Transverse colon (tissue), 4 donors: Measurements from ENCODE around the gene FAM171A2. TPM values are rescaled to one million over a fixed set of nuclear protein-coding genes. Genes with fewer than 3 reads are reported as not detected.

Experiments used
- DNase-seq: peaks from one replicate; pipeline ENCODE4 v3.0.0-alpha.2; 2019
- H3K27ac ChIP-seq, 4 donors: fragments of 200-600 bp; sonication (generic); 2 replicates each; pipeline ENCODE4 v1.5.1; 2016 to 2018; ENCODE audit warnings: inconsistent platforms in 4 of 4
- H3K27me3 ChIP-seq: fragments of 200-600 bp; sonication (generic); 2 replicates; pipeline ENCODE4 v1.5.1; 2017; ENCODE audit warnings: inconsistent platforms
- H3K36me3 ChIP-seq, 4 donors: fragments of 200-600 bp; sonication (generic); 2 replicates each; pipeline ENCODE4 v1.5.1; 2017 to 2019; ENCODE audit warnings: inconsistent platforms in 4 of 4
- H3K4me1 ChIP-seq, 4 donors: fragments of 200-600 bp; sonication (generic); 2 replicates each; pipeline ENCODE4 v1.5.1; 2017 to 2020; ENCODE audit warnings: inconsistent platforms in 4 of 4
- H3K4me3 ChIP-seq, 4 donors: fragments of 200-600 bp; sonication (generic); 1 replicate in 1 of 4; 2 replicates in 3 of 4; pipeline versions ENCODE4 v1.5.1 to v1.6.1; 2017 to 2019; ENCODE audit warnings: inconsistent platforms in 4 of 4
- H3K9me3 ChIP-seq, 2 donors: fragments of 200-600 bp; sonication (generic); 2 replicates each; pipeline ENCODE4 v1.5.1; 2017 to 2019; ENCODE audit warnings: inconsistent platforms in 2 of 2
- EP300 ChIP-seq: sonication (generic); formaldehyde crosslinking; IDR thresholded peaks from one replicate; pipeline ENCODE4 v1.6.1; 2017; ENCODE audit warnings: antibody characterized with exemption, low read depth
- POLR2A ChIP-seq: fragments of 450-650 bp; IDR thresholded peaks from one replicate; pipeline ENCODE4 v1.6.1; 2016; ENCODE audit warnings: antibody characterized with exemption, mild to moderate bottlenecking, moderate library complexity
- POLR2AphosphoS5 ChIP-seq, 3 donors: sonication (generic); formaldehyde crosslinking; IDR thresholded peaks; one replicate each; pipeline ENCODE4 v1.6.1; 2016; ENCODE audit warnings: antibody characterized with exemption in 3 of 3
- WGBS, 2 donors: methylation state at CpG; one replicate each; pipeline ENCODE4 v1.1.5; 2018; ENCODE audit warnings: low coverage in 1 of 2; 5-methylcytosine and 5-hydroxymethylcytosine counted together
- in situ Hi-C, 4 donors: fragments of 200-750 bp; cut with MboI; loops; one replicate each; pipeline versions ENCODE4 v1.15.0 to v1.15.1; 2017; ENCODE audit warnings: low sequenced_read_pairs in 3 of 4, low pct_ligation_motif_present in 1 of 4, low pct_unique_long_range_greater_than_20kb in 1 of 4
- intact Hi-C: fragments of 100-400 bp; cut with DNase I; formaldehyde crosslinking; loops from one replicate; pipeline ENCODE4 v1.15.1; 2023; ENCODE audit warnings: low total_unique reads
- total RNA-seq, 4 donors: library from RNA; depleted of rRNA; stranded (reverse); fragments of >200 nt; gene quantifications; one replicate each; pipeline ENCODE4 v1.1.0, GENCODE V29; 2016
- TF ChIP-seq, protein P1 (sequence below), 5 experiments: fragments of 200-600 bp in 3 of 5; fragments of 450-650 bp in 2 of 5; sonication (generic) in 3 of 5; IDR thresholded peaks; 1 replicate in 2 of 5; 2 replicates in 3 of 5; pipeline ENCODE4 v1.5.1; 2016 to 2017; ENCODE audit warnings: antibody characterized with exemption in 5 of 5, inconsistent platforms in 3 of 5, mild to moderate bottlenecking in 2 of 5, moderate library complexity in 1 of 5

Gene FAM171A2
- total RNA-seq, 4 donors from 2014 or later: 0.14 to 7.9 (median 0.95) TPM; not detected in 1

DNA sequence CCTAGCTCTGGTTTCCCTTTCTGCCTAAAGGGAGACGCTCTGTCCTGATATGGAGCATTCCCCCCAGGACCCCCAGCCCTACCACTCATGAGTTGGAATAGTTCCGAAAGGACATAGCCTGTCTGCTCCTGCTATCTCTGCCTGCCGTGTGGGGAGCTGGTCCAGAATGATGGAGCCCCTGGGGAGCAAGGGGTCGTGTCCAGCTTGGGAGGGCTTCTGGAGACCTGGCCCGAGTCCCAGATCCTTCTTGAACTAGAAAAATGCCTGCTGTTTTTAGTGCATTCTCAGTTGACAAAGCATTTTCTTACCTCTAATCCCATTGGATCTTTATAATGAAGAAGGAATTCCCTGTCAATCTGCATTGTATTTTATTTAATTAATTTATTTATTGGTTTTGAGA lies 27.7 kb downstream of the FAM171A2 start:
- H3K27me3 ChIP-seq: peaks cover 9% of the 10 kb centered on the region
- WGBS, 2 donors: 56 to 60% methylated on average over 1 to 5 of the region's 5 CpGs
- DNase-seq: no peak
- no peak overlapping the region for H3K27ac ChIP-seq
- H3K36me3 ChIP-seq: no peaks in the 10 kb centered on the region
- in situ Hi-C loops (no loop called here), intact Hi-C loops (no loop called here)
- H3K4me3 ChIP-seq: no peak overlapping the region
- no peaks in the 10 kb centered on the region for H3K9me3 ChIP-seq
- TF ChIP-seq POLR2A (no peak), EP300 (no peak), POLR2AphosphoS5 (IDR thresholded peaks at IDR 0.05) (no peak)
- TF ChIP-seq, protein P1, sequence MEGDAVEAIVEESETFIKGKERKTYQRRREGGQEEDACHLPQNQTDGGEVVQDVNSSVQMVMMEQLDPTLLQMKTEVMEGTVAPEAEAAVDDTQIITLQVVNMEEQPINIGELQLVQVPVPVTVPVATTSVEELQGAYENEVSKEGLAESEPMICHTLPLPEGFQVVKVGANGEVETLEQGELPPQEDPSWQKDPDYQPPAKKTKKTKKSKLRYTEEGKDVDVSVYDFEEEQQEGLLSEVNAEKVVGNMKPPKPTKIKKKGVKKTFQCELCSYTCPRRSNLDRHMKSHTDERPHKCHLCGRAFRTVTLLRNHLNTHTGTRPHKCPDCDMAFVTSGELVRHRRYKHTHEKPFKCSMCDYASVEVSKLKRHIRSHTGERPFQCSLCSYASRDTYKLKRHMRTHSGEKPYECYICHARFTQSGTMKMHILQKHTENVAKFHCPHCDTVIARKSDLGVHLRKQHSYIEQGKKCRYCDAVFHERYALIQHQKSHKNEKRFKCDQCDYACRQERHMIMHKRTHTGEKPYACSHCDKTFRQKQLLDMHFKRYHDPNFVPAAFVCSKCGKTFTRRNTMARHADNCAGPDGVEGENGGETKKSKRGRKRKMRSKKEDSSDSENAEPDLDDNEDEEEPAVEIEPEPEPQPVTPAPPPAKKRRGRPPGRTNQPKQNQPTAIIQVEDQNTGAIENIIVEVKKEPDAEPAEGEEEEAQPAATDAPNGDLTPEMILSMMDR (IDR thresholded peaks at IDR 0.05): no peak
- peaks cover 0 to 13% (median 0%) of the 10 kb centered on the region in 4 donors for H3K4me1 ChIP-seq

DNA sequence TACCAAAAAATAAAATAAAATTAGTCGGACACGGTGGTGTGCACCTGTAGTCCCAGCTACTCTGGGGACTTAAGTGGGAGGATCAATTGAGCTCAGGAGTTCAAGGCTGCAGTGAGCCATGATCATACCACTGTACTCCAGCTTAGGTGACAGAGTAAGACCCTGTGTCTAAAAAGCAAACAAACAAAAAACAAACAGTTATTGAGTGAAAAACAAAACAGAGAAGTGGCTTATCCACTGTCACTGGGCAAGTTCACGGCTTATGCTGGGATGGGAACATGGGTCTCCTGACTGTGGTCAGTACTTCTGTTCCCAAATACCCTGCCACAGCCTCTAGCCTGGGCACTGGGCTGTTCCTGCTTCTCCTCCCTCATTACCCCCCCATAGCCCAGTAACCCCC lies 28.1 kb downstream of the FAM171A2 start:
- no peak overlapping the region for H3K27ac ChIP-seq
- H3K36me3 ChIP-seq: no peaks in the 10 kb centered on the region
- intact Hi-C loops: no loop called here
- WGBS, 2 donors: 62 to 82% methylated on average over 3 of the region's 3 CpGs
- H3K4me1 ChIP-seq: peaks cover 0 to 14% (median 0%) of the 10 kb centered on the region in 4 donors
- no peaks in the 10 kb centered on the region for H3K9me3 ChIP-seq
- in situ Hi-C loops: no loop called here
- TF ChIP-seq, protein P1 (IDR thresholded peaks at IDR 0.05): no peak
- no peak for TF ChIP-seq POLR2A
- no peak for TF ChIP-seq POLR2AphosphoS5 (IDR thresholded peaks at IDR 0.05)
- no peak for TF ChIP-seq EP300
- H3K27me3 ChIP-seq: peaks cover 9% of the 10 kb centered on the region
- no peak overlapping the region for H3K4me3 ChIP-seq
- DNase-seq: no peak

DNA sequence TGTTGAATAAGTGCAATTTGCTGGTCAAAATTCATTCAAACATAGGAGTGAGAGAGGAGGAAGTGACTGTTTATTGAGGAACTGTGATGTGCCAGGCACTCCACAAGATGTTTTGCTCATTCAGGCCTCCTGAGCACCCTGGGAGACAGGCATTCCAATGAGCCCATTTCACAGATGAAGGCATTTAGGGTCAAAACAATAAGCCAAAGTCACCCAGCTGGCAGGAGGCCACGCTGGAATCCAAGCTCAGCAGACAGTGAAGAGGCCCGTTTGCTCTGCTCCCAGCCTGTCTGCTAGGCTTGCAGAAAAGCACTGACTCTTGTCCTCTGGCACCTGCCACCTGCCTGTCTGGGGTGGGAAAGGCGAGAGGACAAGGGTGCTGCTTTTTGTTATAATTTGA lies 28.9 kb downstream of the FAM171A2 start:
- Histone ChIP-seq H3K4me1 (peaks cover 0 to 14% (median 0%) of the 10 kb centered on the region in 4 donors), H3K27ac (no peak overlapping the region), H3K9me3 (no peaks in the 10 kb centered on the region), H3K4me3 (no peak overlapping the region), H3K36me3 (no peaks in the 10 kb centered on the region), H3K27me3 (peaks cover 8% of the 10 kb centered on the region)
- no peak for TF ChIP-seq POLR2A
- TF ChIP-seq EP300: no peak
- TF ChIP-seq, protein P1 (IDR thresholded peaks at IDR 0.05): no peak
- no peak for TF ChIP-seq POLR2AphosphoS5 (IDR thresholded peaks at IDR 0.05)
- no peak for DNase-seq
- intact Hi-C loops: no loop called here
- in situ Hi-C loops: loop anchor here in 3 of 4 donors (5.0 kb wide), 3 partner anchors 117 to 132 kb away; partner anchors contain the start of gene UBTF (in 1 of the 3)
- 51% methylated on average over 3 of the region's 3 CpGs; no CpG with 5 or more reads in 1 of the 2 donors for WGBS, 2 donors

DNA sequence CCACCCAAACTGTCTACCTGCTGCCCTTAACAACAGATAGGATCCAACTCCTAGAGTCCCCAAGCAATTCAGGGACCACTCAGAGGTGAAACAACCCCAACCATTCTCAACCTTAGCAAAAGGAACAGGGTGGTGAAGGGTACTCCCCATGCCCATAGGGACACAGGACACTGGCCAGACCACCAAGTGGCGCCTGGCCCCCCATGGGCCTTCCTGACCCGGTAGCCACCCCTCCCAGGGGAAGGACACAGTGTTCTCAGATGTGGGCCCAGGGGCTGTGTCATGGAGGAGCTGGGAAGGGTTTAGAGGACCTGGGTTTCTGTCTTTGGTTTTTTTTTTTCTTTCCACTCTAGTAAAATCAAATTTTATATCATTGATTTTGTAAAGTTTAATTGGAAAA lies 29.3 kb downstream of the FAM171A2 start:
- in situ Hi-C loops (loop anchor here in 3 of 4 donors (5.0 kb wide), 3 partner anchors 117 to 132 kb away; partner anchors contain the start of gene UBTF (in 1 of the 3)), intact Hi-C loops (no loop called here)
- Histone ChIP-seq H3K9me3 (no peaks in the 10 kb centered on the region), H3K4me1 (peaks cover 0 to 14% (median 0%) of the 10 kb centered on the region in 4 donors), H3K27me3 (peaks cover 5% of the 10 kb centered on the region), H3K4me3 (no peak overlapping the region), H3K27ac (no peak overlapping the region), H3K36me3 (no peaks in the 10 kb centered on the region)
- no peak for DNase-seq
- WGBS, 2 donors: 59% methylated on average over 2 of the region's 2 CpGs; no CpG with 5 or more reads in 1 of the 2 donors
- TF ChIP-seq EP300 (no peak), POLR2AphosphoS5 (IDR thresholded peaks at IDR 0.05) (no peak), POLR2A (no peak)
- TF ChIP-seq, protein P1 (IDR thresholded peaks at IDR 0.05): no peak
